ENCODE results near the gene HPSE2.

The HPSE2 gene

DNA sequence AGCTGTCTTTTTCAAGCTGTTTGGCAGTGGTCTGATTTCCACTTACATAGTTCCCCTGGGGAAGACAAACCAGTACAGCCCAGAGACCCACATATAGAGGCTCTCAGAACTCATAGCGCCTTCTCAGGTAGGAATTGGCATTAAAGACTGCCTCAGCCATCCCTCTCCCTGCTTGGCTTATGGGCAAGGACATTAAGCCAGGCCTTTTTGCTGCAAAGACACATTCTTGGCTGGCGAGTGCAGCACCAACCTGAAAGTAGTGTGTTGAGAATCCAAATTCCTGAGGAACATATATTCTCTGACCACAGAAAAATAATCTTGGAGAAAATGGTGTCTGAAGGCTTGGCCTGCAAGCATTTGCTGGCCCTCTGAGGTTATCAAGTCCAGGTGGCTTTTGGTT, 749.7 kb downstream of the HPSE2 start:
- no peak for DNase-seq

DNA sequence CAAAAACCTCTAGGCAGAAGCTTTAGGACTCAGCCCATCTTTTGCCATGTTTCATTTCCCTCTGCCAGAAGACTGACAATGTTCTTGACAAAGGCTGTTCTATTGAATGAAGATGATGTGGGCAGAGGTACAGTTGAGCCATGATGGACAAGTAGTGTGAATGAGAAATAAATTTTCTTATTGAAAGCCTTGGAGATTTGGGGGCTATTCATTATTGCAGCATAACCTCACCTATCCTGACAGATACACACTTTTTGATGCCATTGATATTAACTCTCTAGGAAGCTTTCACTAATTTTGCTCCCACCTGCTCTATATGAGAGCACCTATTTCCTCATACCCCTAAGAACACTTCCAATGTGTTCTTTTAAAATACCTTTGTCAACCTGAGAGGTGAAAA, 752.0 kb downstream of the HPSE2 start:
- no peak for DNase-seq

DNA sequence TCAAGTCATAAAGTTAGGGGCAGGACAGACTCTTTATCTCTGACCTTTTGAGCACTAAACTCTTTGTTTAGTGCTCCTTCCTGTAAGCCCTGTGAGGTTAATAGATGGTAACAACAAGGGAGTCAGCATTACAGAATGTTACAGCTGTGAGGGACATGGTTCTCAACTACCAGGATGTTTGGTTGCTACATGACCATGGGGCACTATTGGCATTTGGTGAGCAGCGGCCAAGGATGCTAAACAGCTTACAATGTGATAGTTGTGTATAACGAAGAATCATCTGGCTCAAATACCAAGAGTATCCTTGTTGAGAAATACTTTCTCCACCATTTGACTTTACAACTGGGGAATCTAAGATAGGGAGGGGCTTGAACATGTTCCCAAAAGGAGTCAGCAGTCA, 753.6 kb downstream of the HPSE2 start:
- DNase-seq: no peak

DNA sequence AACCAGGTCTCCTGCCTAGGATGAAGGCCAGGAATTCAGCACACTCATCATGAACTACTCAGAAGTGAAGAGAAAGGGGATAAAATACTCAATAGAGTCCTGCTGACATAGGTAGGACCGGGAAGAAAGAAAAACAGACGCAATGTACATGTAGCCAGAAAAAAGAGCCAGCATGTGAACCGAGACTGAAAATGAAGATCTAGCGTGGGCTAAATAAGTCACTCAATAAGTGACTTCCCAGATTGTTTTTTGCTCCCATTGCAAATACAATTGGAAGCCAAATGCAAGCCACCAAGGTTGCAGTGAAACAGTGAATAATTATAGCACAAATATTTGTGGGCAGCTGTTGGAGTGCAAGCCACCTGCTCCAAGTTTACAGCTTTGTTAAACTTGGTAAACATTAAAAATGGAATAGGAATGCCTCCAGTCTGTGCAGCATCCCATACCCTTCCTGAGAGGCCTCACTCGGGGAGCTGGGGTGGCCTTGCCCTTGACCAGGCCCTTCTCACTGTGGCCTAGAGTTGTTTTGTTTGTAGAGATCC, 754.2 kb downstream of the HPSE2 start:
- no peak for DNase-seq

DNA sequence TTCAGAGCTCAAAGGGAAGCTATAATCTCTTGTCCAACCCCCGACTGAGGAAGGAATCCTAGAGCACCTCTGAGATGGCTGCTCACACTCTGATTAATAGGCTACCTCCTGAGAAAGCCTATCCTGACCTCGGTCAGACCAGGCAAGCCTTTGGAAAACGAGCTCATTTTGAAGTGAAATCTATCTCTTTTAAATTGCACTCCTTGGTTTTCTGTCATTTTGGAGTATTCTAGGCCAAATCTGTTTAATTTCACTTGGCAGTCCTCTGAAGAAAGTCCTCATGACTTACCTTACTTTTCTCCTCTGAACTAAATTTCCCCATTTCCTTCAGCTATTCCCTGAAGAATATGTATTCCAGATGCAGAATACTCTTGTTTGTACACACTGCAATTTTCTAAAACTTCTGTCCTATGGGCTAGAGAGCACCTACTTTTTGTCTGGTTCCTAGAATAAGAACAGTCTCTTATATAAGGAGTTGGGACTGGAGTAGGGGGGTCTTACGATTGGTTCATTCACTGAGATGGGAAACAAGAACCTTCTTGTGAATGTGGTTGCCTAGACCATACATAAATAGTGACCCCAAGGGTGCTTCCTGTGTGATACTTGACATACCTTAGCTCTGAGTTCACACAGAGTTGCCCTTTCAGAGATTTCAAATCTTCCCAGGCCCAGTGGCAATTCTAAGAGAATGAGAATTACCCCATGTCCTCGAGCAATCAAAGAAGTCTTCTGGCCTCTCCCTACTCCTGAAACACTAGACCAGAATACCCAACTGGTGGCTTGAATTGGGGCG, 757.0 kb downstream of the HPSE2 start:
- no peak for DNase-seq

DNA sequence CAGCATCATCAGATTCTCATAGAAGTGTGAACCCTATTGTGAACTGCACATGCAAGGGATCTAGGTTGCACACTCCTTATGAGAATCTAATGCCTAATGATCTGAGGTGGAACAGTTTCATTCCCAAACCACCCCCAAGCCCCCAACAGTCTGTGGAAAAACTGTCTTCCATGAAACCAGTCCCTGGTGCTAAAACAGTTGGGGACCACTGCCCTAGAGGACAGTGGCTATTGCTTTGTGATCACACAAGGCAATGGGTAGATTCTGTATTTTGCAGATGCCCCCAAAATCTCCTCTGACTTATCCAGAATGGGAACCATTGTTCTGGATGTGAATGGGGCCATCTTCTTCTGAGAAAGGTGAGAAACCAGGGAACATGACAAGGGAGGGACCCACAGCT, 757.8 kb downstream of the HPSE2 start:
- no peak for DNase-seq

DNA sequence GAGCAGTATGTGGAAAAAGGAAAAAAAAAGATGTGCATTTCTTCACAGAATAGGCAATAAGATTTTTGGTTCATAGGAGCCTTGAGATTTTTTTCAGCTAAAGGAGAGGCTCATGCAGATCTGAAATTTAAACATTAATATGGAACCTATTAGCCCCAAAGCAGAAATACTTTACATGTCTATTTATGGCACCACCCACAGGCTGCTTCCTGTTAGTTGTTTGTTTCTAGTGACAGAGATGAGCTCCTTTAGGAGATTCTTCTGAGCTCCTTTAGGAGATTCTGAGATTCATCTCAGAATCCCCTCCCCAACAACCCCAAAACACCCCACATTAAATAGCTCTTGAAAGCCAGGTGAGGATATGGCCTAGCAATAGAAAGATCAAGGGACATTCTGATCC, 761.0 kb downstream of the HPSE2 start:
- no peak for DNase-seq

DNA sequence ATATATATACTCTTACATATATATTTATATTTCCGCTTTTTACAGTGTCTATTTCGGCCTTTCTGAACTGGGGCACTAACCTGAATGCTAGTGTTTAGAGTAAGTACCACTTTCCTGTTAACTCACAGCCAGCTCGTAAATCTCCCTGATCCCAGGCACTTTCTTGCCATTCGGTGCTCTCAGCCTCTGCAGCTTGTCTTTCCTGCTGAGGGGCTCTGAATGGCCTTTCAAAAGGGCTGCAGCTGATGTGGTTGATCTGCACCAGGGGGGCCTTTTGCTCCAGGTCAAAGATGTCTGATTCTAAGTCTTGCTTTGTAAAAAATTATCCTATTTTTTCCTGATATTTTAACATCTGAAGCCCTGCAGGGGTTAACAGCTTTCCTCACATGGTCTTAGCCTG, 763.5 kb downstream of the HPSE2 start:
- no peak for DNase-seq

DNA sequence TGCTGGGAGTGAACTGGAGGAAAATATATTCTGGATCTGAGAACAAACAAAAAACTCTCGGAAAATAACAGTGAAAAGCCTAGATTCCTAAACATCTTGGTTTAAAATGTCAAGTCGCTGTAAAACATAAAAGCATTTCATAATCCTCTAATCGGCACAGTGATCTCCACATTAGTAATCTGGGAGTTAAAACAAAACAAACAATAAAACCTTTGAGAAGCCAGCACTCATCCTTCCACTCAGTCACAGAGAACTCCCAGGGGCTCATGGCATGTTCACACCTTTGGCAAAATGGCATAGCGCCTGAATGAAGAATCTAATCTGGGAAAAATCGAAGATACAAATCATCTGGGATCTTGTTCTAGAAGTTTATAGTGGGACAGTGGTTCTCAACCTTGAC, 764.8 kb downstream of the HPSE2 start:
- no peak for DNase-seq

DNA sequence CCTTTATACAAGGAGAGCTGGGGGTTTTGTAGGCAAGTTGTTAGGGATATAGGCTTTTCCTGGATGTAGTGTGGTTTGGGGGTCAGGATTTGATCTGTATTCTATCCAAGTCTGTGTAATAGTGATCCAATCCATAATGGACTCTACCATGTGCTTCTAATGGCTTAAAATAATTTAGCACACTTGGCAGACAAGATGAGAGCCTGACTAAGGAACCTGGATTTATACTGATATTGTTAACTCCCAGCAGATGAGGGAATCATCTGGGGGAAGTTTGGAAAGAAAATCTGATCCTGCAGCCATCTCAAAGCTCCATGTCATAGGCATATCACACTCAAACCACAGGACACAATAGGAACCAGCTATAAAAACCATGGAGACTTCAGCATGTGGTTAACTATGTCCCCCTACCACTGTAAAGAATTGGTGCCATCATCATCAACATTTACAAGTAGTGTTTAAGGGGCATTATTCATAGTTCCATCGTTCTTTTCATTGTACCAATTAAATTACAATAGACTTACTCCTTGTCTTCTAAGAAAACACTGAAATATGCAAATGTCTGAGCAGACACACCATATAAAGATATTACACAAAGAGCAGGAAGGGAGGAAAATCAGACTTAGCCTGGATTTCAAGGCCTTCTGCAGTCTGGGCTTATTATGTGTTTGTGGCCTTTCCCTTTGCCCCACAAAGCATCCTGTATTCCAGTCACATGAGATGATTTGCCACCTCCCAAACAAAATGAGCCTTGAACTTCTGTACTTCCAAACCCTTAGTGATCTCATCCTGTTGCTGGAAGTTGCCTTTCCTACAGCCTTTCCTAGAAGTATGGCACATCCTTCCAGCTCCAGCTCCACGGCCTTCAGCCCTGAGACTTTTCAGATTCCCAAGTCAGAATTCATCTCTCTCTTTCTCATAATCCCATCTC, 766.4 kb downstream of the HPSE2 start:
- no peak for DNase-seq

DNA sequence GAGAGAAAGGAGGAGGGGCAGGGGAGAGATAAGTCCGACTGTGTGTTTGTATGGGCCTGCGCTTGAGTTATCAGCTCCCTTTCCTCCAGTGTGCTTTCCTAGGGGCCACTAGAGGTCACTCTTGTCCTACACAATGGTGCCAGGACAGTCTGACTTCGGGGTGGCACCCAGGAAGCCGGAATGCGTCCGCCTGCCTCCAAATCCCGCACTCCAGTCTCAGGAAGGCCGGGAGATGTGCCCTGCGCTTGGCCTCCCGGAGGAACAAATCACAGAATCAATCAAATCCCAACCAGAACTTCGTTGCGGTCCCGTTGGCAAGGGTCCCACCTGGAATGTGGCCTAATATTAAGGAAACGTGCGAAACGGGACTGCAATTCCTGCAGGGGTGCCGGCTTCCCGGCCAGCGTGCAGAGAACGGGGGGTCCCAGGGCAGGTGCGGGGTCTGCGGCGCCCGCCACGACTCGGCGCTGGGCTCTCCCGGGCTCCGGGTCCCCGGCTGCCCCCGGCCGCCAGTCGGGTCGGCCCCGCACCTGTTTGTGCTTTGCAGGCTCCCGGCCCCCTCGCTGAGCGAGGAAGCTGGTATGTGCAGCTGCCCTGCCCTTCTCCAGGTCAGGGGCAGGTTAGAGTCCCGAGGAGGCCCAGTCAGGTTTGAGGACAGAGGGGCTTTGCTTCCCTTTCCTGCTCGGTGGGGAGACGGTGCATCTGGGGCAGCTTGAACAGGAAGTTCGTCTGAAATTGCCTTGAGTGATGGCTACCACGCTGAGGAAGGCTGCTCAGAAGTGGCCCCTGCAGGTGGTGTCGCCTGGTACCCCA, 767.9 kb downstream of the HPSE2 start:
- peak; percentile 74 for DNase-seq

DNA sequence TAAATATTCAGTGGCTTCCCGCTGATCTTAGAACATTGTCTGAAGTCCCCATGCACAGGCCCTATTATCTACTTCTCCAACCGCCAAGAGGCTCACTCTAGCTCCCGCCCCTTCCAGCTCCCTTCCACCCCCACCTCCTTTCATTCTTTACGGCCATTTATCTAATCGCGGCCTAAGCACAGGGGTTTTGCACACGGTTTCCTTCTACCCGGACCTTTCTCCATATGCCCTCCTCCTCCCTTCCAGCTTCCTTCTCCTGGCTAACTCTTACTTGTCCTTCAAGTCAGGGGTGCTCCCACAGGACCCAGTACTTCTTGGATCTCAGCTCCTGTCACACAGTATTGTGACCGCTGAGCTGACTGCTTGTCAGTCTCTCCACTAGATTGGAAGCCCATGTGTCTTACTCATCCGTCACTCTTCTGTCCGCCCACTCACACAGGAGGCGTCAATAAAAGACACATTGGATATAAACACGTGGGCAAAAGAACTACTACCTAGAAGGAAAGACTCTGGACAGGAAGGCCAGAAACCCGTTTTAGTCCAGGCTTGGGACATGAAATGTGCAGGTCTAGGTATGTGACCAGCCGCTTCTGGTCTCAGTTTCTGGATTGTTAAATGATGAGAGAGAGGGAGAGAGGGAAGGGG, 768.7 kb downstream of the HPSE2 start:
- no peak for DNase-seq

DNA sequence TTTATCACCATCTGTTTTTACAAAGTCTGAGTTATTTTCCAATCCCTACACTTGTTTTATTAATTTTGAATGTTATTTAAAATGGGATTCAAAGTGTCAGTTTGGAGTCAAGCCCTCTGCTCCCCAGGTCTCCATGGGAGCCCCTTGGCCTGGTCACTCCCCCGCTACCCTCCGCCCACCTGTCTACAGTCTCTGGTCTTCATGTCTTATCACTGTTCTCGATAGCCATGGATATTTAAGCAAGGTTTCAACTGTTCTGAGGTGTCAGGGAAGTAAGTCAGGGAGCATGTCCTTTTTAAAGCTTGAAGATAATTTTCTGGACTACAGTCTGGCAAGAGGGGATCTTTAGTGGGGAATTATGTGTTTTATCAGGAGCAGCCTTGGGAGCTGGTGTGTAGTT, 769.8 kb downstream of the HPSE2 start:
- no peak for DNase-seq

DNA sequence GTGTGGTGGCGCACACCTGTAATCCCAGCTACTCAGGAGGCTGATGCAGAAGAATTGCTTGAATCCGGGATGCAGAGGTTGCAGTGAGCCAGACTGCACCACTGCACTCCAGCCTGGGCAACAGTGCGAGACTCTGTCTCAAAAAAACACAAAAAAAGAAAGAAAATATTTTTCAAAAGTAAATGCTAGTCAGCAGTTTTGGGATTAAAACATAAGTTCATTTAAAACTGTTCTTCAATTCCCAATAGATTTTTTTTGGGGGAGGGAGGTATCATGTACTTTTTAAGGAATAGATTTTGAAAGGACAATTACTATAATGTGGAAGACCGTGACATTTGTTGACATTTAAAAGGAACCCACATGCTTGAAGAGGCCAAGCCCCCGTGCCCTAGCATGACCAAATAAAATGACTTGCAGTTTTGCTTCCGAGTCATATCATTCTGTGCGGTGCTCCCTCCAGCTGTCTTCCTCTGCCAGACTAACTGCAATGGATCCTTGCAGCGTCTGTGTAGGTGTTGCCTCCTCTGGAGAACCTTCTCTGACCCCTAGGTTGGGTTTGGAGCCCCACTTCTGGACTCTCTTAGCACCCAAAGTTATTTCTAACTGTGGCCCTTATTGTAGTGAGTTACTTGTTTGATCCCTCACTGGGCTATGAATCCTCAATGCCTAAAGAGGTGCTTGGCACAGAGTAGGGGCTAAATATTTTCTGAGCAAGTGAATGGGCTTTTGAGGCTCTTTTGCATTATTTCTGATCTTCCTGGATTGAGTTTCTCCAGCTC, 771.5 kb downstream of the HPSE2 start:
- DNase-seq: no peak

DNA sequence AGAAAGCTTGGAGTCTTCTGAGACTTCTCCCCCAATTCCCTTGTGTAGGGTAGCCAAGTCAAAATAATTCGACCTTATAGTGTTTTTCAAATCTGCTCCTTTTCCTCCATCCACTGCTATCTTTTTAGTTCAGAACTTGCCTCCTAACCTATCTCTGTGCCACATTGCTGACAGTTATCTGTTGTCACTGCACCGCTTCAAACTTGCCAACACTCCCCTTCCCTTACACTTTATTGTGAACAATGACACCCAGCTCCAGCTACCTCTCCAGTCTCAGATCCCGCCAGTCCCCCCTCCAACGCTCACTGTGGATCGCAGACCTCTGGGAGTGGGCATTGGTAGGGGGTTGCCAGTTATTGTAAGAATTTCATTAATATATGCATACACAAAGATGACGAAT, 772.6 kb downstream of the HPSE2 start:
- no peak for DNase-seq

DNA sequence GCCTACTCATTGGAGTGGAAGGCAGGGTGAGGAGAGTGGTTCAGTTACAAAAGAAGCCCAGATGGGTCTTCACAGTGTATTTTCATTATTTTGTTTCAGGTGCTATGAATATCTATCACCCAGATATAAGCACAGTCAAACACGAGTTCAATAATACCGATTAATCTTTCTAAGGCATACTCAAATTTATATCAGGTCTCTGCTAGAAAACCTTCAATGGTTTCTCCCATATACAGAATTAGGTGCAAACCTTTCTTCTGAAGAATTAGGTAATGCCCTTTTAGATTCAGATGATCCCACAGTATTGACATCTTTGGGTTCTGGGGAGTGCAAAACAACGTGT, 774.2 kb downstream of the HPSE2 start:
- DNase-seq: no peak

DNA sequence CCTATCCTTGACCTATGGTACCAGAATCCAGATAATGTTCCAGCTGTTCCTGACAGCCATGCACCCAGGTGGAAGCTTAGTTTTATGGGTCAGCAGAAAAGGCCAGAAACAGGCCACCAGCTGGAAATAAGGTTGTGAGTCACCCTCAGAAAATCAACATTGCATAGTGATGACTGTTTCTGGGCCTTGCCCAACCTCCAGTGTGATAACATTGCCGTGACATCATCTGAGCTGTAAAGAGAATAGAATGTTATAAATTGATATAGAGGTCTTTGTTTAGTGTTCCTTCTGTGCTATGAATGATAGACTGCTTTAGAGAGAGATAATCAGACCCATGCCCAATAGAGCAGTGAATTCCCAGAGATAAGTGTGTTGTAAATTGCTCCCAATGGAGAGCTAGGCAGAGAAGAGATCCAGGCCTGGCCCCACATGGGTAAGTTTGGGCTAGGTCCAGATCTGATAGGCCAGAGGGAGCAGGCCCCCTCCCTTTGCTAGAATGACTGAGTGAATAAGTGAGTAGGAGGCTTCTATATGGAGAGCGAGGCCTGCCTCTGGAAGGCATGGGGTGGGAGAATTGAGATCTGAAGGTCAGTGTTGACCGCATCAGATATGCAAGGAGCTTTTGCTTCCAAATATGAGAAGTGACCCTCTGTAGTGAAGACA, 774.7 kb downstream of the HPSE2 start:
- no peak for DNase-seq

DNA sequence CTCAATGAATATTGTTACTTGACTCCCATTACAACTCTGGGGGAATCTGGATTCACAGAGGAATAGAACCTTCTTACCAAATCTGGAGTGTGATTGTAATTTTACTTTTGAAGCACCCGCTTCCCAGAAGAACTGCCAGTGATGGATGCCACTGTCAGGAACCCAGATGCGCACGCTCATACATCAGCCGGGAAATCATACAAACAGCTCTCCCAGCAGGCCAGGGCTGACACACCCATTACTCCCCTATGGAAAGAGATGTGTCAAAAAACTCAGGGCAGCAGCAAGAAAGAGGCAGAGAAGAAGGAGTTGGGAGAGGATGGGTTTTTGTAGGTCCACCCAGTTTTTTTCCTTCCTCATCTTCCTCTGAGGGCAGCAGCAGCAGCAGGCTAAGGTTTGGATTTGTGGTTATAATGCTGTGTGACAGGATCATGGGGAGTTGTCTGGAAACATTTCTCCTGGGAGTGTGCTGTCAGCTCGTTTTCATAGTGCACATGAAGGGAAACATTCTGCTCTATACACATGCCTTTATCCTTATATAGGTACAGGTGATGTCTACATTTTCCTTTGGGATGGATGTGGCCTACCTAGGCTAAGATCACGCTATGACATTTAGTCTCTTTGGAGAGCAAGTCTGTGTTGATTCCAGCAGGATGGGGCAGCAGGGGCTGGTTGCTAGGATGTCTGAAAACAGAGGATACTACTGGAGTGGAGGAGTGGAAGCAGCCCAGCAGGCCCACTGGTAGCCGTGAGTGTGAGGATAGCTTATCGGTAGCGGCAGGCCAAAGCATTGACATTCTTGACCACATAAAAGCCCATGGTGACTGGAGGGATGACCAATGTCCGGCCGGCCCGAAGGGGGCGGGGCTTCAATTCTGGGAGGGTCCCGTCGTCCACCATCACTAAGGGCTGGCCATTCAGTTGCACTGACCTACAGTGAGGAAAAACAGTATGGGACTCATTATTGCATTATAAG, 776.6 kb downstream of the HPSE2 start:
- DNase-seq: no peak

DNA sequence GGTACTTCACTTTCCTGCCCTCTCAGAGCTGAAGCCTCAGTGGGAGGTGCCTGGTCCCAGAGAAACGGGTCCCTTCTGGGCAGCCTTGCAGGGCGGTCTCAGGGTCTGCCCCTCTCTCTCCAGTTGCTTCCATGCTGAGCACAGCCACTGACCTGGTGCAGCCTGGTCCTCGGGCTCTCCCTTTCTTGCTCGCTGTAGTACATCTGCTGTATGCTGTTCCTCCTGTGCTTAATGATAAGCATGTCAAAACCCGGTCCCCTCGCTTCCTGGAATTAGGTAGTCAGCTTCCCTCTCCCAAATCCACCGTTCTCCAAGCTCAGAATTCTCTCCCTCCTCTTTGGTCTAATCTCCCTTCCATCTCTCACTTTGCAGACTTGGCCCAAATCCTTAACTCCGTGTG, 777.9 kb downstream of the HPSE2 start:
- DNase-seq: no peak

Data from CD4-positive, alpha-beta T cell treated with Interleukin-17A for 4 hours (primary cell).